ENCODE data around the gene PSAPL1. TPM values are rescaled to one million over a fixed set of nuclear protein-coding genes. Genes with fewer than 3 reads are reported as not detected.
A peak's percentile ranks its signal among the peaks of the same experiment; 100 is the strongest.

Gene PSAPL1
- total RNA-seq, 1 experiment from 2014 or later, result not detected

DNA sequence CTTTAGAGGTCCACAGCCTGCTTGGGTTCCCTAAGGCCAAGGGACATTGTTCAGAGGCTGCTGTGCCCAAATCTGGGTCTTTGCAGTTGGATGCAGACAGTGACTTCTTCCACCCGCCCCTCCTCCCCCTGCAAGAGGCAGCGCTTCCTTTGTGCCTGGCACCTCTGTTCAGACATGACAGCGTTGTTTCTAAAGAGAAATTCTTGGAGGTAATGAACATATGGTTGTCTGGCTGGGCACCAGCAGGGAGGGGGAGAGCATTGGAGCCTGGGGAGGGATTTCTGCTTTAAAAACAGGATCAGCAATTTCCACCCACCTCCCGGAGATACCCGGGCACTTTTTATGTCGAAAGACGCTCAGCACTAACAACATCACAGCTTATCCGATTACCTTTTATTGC, 51.5 kb downstream of the PSAPL1 start:
- DNase-seq (ENCODE audit: low read depth), result no peak

DNA sequence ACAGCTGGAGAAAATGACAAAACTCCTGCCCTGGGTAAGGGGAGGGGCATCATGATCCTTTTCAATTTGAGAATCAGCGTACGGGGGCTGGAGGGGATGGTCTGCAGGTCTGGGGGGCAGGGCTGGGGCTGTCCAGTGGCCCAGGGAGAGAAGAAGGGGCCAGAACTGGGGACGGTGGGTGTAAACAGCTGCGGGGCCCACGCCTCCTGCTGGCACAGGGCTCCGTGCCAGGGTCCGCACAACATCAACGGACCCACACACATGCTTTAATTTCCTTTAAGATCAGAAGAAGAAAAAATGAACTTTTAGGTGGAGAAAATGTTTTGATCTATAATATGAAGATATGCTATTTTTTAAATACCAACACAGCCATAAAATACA, 52.1 kb downstream of the PSAPL1 start:
- no peak for DNase-seq (ENCODE audit: low read depth)

DNA sequence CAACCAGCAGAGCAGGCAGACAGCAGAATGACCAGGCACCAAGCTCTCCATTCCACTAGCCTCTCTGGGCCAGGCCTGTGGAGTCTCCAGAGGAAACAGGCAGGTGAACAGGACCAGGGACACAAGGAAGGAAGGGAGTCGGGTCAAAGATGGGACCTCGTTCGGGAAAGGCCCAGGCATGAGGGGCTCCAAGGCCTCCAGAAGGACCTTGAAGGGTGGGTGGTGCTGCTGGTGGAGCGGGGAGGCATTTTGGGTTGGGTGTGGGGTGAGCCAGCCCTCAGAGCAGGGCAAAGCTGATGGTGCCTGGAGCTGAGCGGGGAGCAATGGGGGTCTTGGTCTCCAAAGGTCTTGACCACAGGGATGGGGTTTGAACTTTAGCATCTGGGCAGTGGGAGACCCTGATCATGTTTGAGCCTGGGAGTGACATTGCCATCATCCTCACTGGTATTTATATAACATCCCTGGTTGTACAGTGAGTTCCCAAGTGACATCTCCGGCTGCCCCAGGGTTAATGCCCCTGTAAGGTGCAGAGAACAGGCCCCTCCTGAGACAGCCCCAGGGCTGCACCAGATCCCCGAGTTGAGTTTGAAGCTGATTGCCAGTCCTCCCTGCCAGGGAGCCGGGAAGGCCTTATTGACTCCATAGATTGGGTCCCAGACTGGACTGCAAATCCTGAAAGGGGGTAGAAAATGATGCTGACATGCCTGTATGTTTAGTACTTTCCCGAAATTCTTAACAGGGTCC, 52.7 kb downstream of the PSAPL1 start:
- no peak for DNase-seq (ENCODE audit: low read depth)

DNA sequence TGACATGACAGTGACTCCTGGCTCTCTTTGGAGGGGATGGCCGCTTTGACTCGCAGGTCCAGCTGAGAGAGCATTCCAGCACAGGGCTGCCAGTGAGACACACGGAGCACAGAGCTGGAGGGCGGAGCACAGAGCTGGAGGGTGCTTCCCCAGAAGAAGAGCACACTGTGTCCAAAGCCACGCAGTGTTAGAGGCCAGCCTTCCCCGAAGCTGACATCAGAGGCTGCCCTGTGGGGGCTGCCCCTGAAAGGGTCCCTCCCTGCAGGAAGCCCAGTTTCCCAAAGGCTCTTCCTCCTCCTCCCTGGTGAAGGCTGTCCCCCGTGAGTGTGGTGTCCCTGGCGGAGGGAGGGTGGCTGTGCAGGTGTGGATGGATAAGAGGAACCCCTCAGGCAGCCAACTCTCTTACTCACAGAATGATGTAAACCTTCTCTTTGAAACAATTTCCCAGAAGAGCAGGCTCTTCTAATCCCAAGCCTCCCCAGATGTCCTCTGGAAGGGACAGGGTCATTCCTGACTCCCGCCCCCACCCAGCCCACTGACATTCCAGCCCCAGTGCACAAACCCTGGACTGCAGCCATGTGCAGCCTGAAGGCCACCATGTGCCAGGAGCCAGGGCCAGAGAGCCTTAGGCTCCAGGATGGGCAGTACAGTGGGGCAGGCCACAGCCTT, 53.4 kb downstream of the PSAPL1 start:
- DNase-seq (ENCODE audit: low read depth), result peak; percentile 28

Small RNAs within 50 kb of the gene (small RNA-seq; reads per million reads assigned to genes)
- not detected for gene MIR4274

Other genes with a start within 250 kb of the PSAPL1 start
- gene SORCS2, start 242.4 kb downstream of the PSAPL1 start, total RNA-seq (2014; rRNA removed; shearing (Covaris generic)), result 1.6 and 5.4 TPM in 2 replicates

Data from HT1080 (cell line).